ENCODE measurements around the gene MTHFR.
A peak's percentile ranks its signal among the peaks of the same experiment; 100 is the strongest.

The MTHFR gene

DNA sequence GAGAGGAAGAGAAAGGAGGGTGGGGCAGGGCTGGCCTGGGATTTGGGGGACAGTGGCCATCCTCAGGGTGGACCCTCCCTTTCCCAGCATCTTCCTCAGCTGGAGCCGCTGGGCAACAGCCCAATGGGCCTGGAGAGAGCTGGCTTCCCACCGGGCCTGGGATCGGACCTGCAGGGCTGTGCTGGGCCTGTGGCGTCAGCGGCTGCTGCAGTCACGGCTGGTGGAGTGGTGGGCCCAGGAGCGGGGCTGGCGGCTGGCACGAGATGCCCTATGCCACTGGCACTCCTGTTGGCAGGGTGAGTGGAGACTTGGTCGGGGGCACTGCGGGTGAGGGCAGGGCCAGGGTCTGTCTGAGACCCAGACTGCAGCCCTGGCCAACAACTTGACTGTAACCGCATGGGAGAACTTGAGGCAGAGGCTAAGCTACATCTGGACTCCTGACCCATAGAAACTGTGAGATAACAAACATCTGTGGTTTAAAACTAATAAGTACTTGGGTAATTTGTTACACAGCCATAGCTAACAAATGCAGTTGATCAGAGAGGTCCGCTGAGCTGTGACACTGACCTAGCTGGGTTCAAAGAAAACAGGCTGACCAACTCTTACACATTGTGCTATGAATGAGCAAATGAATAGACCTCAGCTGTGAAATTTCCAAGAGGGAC lies 25.9 kb downstream of the MTHFR start:
- Histone ChIP-seq H3K27ac (ENCODE audit: extremely low read depth, low read depth, low read length) (no peak overlapping the region), H3K4me3 (ENCODE audit: low read depth, low read length) (no peak overlapping the region), H3K9me3 (ENCODE audit: control insufficient read depth, insufficient read depth, low read depth, low read length) (no peaks in the 10 kb centered on the region), H3K4me1 (ENCODE audit: control insufficient read depth, insufficient read depth, low read length) (no peaks in the 10 kb centered on the region), H3K36me3 (ENCODE audit: control insufficient read depth in 2 of 2, insufficient read depth in 1 of 2, low read length in 2 of 2) (no peaks in the 10 kb centered on the region)
- ChIA-PET POLR2A (no interaction called here), CTCF (no interaction called here)
- TF ChIP-seq RBAK (tag by site-specific recombination; IDR thresholded peaks at IDR 0.05) (peak; percentile 45; the same call in 1 of the 2 replicates), ZNF175 (tag by site-specific recombination; IDR thresholded peaks at IDR 0.05) (no peak), HIC1 (tag by site-specific recombination; IDR thresholded peaks at IDR 0.05) (peak; percentile 54; the same call in 1 of the 2 replicates)

- peak; percentile 75; the same call in 1 of the 2 replicates for TF ChIP-seq ZNF768 (tag by site-specific recombination; IDR thresholded peaks at IDR 0.05)
- TF ChIP-seq ZSCAN23 (tag by site-specific recombination; IDR thresholded peaks at IDR 0.05), result no peak
- ChIA-PET POLR2A (no interaction called here), CTCF (no interaction called here)
- Histone ChIP-seq H3K4me1 (ENCODE audit: control insufficient read depth, insufficient read depth, low read length) (no peaks in the 10 kb centered on the region), H3K9me3 (ENCODE audit: control insufficient read depth, insufficient read depth, low read depth, low read length) (no peaks in the 10 kb centered on the region), H3K36me3 (ENCODE audit: control insufficient read depth in 2 of 2, insufficient read depth in 1 of 2, low read length in 2 of 2) (no peaks in the 10 kb centered on the region), H3K27ac (ENCODE audit: extremely low read depth, low read depth, low read length) (no peak overlapping the region), H3K4me3 (ENCODE audit: low read depth, low read length) (no peak overlapping the region)
Observed at GRCh38 chr1:11778844-11779623, 26.7 kb downstream of the MTHFR start.

DNA sequence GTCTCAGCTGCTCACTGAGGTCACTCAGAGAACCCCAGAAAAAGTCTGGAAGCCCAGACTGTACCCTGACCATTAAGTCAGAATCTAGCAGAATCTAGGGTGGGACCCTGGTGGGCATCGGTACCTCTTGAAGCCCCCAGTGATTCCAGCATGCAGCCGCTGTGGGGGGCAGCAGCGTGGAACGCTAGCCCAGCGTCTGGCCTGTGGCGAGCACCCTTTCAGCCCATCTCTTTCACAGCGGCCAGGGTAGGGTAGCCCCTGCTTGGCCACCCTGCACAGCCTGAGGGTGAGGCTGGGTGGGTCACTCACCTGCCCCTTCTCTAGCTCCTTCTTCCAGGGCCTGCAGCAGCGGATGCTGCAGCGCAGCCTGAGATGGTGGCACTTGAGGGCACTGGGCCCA lies 27.4 kb downstream of the MTHFR start:
- Histone ChIP-seq H3K27ac (ENCODE audit: extremely low read depth, low read depth, low read length) (no peak overlapping the region), H3K4me1 (ENCODE audit: control insufficient read depth, insufficient read depth, low read length) (no peaks in the 10 kb centered on the region), H3K9me3 (ENCODE audit: control insufficient read depth, insufficient read depth, low read depth, low read length) (no peaks in the 10 kb centered on the region), H3K36me3 (ENCODE audit: control insufficient read depth in 2 of 2, insufficient read depth in 1 of 2, low read length in 2 of 2) (no peaks in the 10 kb centered on the region), H3K4me3 (ENCODE audit: low read depth, low read length) (no peak overlapping the region)
- ChIA-PET POLR2A (interaction anchor here (0.7 kb wide), 1 partner anchor 258 kb away, joined by 5 read pairs; no protein-coding TSS in a partner anchor), CTCF (no interaction called here)
- TF ChIP-seq ZNF221 (tag by site-specific recombination; IDR thresholded peaks at IDR 0.05; ENCODE audit: borderline replicate concordance), result no peak

GRCh38 chr1:11777658-11778322 lies 28.0 kb downstream of the MTHFR start:
- Histone ChIP-seq H3K27ac (ENCODE audit: extremely low read depth, low read depth, low read length) (no peak overlapping the region), H3K4me1 (ENCODE audit: control insufficient read depth, insufficient read depth, low read length) (no peaks in the 10 kb centered on the region), H3K4me3 (ENCODE audit: low read depth, low read length) (no peak overlapping the region), H3K36me3 (ENCODE audit: control insufficient read depth in 2 of 2, insufficient read depth in 1 of 2, low read length in 2 of 2) (no peaks in the 10 kb centered on the region), H3K9me3 (ENCODE audit: control insufficient read depth, insufficient read depth, low read depth, low read length) (no peaks in the 10 kb centered on the region)
- ChIA-PET CTCF (interaction anchor here (1.4 kb wide), 1 partner anchor 132 kb away, joined by 7 read pairs; no protein-coding TSS in a partner anchor), POLR2A (interaction anchor here (0.7 kb wide), 1 partner anchor 259 kb away, joined by 5 read pairs; no protein-coding TSS in a partner anchor)
- TF ChIP-seq ZNF174 (tag by site-specific recombination; IDR thresholded peaks at IDR 0.05) (no peak), ZNF184 (tag by site-specific recombination; IDR thresholded peaks at IDR 0.05) (no peak), KLF8 (tag by site-specific recombination; IDR thresholded peaks at IDR 0.05) (no peak), IKZF3 (tag by site-specific recombination; IDR thresholded peaks at IDR 0.05) (no peak), HOXA7 (CRISPR knock-in tag; IDR thresholded peaks at IDR 0.05; ENCODE audit: borderline replicate concordance) (no peak), GFI1B (tag by site-specific recombination; IDR thresholded peaks at IDR 0.05) (no peak), ZFP3 (tag by site-specific recombination; IDR thresholded peaks at IDR 0.05; ENCODE audit: low read depth) (no peak), ZNF621 (tag by site-specific recombination; IDR thresholded peaks at IDR 0.05) (no peak), ZFP37 (tag by site-specific recombination; IDR thresholded peaks at IDR 0.05) (no peak), ZNF843 (tag by site-specific recombination; IDR thresholded peaks at IDR 0.05) (no peak), ZNF169 (tag by site-specific recombination; IDR thresholded peaks at IDR 0.05) (no peak), ZNF549 (tag by site-specific recombination; IDR thresholded peaks at IDR 0.05) (no peak)
- TF ChIP-seq, protein P1, sequence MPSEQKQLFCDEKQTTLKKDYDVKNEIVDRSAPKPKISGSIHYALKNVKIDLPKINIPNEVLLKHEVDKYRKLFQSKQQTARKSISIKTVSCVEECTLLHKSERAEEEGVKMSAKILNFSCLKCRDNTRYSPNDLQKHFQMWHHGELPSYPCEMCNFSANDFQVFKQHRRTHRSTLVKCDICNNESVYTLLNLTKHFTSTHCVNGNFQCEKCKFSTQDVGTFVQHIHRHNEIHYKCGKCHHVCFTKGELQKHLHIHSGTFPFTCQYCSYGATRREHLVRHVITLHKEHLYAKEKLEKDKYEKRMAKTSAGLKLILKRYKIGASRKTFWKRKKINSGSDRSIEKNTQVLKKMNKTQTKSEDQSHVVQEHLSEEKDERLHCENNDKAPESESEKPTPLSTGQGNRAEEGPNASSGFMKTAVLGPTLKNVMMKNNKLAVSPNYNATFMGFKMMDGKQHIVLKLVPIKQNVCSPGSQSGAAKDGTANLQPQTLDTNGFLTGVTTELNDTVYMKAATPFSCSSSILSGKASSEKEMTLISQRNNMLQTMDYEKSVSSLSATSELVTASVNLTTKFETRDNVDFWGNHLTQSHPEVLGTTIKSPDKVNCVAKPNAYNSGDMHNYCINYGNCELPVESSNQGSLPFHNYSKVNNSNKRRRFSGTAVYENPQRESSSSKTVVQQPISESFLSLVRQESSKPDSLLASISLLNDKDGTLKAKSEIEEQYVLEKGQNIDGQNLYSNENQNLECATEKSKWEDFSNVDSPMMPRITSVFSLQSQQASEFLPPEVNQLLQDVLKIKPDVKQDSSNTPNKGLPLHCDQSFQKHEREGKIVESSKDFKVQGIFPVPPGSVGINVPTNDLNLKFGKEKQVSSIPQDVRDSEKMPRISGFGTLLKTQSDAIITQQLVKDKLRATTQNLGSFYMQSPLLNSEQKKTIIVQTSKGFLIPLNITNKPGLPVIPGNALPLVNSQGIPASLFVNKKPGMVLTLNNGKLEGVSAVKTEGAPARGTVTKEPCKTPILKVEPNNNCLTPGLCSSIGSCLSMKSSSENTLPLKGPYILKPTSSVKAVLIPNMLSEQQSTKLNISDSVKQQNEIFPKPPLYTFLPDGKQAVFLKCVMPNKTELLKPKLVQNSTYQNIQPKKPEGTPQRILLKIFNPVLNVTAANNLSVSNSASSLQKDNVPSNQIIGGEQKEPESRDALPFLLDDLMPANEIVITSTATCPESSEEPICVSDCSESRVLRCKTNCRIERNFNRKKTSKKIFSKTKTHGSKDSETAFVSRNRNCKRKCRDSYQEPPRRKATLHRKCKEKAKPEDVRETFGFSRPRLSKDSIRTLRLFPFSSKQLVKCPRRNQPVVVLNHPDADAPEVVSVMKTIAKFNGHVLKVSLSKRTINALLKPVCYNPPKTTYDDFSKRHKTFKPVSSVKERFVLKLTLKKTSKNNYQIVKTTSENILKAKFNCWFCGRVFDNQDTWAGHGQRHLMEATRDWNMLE (tag by site-specific recombination; conservative IDR thresholded peaks at IDR 0.05; ENCODE audit: low read depth), result no peak

All from HEK293 (cell line).